Measurements from ENCODE around the gene SCFD1.

GRCh38 chr14:30759172-30760125 is 137.3 kb downstream of the SCFD1 start:
- TF ChIP-seq CTCF (IDR thresholded peaks at IDR 0.05) = no peak
- TF ChIP-seq POLR2A (IDR thresholded peaks at IDR 0.05) = no peak
